G401 (cell line): ENCODE measurements around the gene RGS3. TPM values are rescaled to one million over a fixed set of nuclear protein-coding genes. Genes with fewer than 3 reads are reported as not detected.

Experiments
- DNase-seq: peaks from one replicate; pipeline ENCODE4 v3.0.0-alpha.2; 2015; ENCODE audit warnings: low spot score
- in situ Hi-C: cut with HindIII; loops from 2 replicates; pipeline ENCODE4 v1.10.0; 2016; ENCODE audit warnings: low sequenced_read_pairs, mixed read lengths
- total RNA-seq: library from RNA; depleted of rRNA; stranded (reverse); fragments of >200 nt; shearing (Covaris generic); gene quantifications from 2 replicates; pipeline ENCODE4 v1.2.3, GENCODE V29; 2014

Gene RGS3
- total RNA-seq, 1 experiment from 2014 or later, result 144 TPM

GRCh38 chr9:113600871-113601614 is 137.5 kb downstream of the RGS3 start:
- no peak for DNase-seq
- in situ Hi-C loops, result no loop called here

- no peak for DNase-seq
- in situ Hi-C loops, result no loop called here
Observed at GRCh38 chr9:113601656-113602055, 138.1 kb downstream of the RGS3 start.

- DNase-seq, result peak; percentile 27
- in situ Hi-C loops, result no loop called here
Observed at GRCh38 chr9:113602126-113603047, 138.9 kb downstream of the RGS3 start.

DNA sequence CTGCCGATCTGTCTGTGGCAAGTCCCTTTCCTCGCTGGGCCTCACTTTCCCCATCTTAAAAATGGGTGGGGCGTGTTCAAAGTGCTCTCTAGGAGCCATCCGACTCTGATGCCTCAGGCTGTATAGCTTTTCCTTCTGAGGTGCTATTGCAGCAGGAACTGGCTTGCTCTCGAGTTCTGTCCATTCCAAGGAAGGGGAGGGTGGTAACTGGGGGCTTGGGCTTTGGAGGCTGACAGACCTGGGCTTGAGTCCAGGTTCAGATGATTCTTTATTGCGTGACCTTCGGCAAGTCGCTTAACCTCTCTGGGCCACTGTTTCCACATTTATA is 139.5 kb downstream of the RGS3 start:
- in situ Hi-C loops, result no loop called here
- no peak for DNase-seq

DNA sequence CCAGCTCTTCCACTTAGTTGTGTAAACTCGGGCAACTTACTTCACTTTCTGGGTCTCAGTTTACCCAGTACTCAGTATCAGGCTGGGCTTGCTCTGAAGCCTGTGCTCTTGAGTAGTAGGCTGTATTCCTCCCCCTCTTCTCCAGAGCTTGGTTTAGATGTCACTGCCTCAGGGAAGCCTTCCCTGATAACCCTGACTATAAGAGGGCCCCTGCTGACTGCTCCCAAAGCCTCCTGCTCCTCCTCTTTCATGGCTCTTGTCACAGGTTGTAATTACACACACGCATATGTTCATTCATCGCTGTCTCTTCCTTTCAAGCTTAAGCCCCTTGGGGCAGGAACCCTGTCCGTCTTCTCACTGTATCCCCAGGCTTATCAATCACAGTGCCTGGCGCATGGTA is 140.2 kb downstream of the RGS3 start:
- in situ Hi-C loops, result no loop called here
- DNase-seq, result no peak

GRCh38 chr9:113604393-113604792 is 140.9 kb downstream of the RGS3 start:
- in situ Hi-C loops, result no loop called here
- DNase-seq, result no peak

GRCh38 chr9:113606510-113606909 is 143.0 kb downstream of the RGS3 start:
- no peak for DNase-seq
- in situ Hi-C loops, result no loop called here

DNA sequence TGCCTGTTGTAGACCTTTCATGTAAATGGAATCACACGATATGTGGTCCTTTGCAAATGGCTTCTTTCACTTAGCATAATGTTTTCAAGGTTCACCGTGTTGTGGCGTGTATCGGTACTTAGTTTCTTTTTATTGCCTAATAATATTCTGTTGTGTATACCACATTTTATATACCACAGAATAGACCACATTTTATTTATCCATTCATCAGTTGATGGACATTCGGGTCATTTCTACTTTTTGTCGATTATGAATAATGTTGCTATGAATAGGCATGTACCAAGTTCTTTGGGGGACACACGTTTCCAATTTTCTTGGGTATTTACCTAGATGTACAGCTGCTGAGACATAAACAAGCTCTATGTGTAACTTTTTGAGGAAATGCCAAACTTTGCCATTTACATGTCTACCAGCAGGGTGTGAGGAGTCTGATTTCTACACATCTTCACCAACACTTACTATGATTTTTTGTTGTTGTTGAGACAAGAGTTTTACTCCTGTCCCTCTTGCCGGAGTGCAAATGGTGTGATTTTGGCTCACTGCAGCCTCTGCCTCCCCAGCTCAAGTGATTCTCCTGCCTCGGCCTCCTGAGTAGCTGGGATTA is 144.7 kb downstream of the RGS3 start:
- DNase-seq, result no peak
- in situ Hi-C loops, result no loop called here

DNA sequence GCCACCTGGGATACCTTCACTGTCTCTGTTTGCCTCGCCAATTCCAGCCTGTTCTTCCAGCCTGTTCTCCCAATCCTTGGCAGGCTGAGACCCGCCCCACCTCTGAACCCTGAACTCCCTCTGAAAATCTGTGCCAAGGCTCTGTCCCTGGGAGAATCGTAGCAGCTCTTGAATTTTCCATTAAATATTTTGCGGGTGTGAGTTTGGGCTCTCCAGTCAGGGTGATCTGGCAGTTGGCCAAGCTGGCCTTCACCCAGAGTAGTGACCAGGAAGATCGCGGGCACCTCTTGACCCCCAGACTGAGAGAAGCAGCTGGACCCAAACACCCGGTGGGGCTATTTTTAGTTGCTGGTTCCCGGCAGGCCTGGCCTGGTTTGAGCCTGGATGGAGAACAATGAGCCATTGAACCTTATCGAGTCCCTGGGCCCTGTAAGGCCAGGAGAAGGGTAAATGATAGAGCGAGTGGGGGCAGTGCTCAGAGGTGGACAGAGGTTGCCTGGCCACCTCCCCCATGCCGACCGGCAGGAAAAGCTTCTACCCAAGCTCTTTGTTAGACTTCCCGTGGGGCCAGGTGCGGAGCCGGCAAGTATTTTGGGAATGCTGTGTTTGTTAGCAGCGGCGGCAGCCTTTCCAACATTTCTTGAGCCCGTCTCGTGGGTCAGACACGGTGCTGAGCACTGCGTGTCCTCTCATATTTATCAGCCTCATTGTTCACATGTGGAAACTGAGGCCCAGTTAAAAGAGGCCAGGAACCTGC is 146.2 kb downstream of the RGS3 start:
- DNase-seq, result no peak
- in situ Hi-C loops, result no loop called here

DNA sequence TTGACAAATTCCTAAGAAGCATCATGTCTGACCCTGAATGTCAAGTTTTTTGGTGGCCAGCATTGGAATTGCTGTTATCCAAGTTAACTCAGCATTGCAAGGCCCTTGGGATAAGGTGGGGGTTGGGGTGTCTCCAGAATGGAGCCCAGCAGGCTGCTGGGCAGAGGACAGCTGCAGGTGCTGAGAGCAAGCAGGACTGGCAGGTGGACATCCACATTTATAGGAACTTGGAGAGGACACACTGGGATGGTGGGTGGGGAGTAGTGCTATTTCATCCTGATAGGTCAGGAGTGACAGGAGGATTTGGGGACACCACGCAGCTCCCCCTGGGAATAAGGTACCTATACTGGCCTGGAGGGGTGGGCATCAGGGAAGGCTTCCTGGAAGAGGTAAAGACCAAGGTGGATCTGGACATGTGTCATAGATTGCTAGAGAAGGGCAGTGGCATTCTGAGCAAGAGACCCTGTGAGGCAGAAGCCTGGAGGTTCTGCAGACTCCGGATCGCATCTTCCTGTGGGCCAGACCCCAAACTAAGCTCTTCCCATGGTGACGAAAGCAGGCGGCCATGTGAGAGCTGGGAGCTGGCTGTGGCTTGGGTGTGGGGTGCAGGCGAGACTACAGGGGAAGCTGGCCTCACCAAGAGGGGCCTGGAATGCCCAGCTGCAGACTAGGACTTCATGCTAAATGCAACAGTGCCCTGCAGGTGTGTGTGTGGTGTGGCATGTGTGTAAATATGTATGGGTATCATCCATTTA is 148.1 kb downstream of the RGS3 start:
- DNase-seq, result no peak
- in situ Hi-C loops, result no loop called here

DNA sequence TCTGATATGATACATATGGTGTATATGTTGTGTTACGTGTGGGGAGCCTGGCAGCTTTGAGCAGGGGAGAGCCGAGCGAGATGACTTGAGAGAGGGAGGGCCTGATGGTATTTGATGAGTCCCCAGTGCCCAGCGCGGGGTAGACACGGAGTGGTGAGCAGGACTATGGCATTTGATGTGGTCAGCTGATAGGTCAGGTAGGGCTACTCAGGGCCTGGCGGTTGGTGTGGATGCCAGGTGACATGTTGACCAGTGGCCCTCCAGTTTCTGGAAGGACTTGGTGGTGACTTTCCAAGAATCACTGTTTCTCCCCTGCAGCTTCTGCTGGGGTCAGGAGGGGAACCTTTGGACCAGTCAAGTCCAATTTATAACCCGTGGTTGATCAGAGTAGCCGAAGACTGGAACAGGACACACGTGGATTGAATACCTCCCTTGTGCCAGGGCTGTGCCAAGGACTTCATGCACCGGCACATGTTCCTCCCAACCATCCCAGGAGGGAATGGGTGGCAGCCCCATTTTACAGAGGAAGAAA is 148.8 kb downstream of the RGS3 start:
- in situ Hi-C loops, result no loop called here
- DNase-seq, result no peak

DNA sequence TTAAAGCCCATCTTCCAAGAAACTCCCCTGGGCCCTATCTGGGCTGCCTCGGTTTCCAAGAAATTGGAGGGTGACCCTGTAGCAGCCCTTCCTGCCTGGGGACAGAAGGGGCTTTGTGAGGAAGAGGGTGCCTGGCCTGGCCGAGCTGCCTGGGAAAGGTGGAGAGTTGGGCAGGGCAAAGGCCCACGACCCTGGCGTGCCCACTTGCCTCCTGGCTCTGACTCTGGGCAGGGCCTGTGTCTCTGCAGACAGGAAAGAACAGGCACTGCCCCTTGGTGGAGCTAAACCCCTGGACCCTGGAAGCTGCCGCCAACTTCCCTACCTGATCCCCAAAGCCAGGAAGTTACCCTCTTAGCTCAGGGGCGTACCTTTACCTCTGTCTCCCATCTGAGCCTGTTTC is 149.3 kb downstream of the RGS3 start:
- DNase-seq, result no peak

GRCh38 chr9:113613815-113614413 is 150.4 kb downstream of the RGS3 start:
- in situ Hi-C loops, result no loop called here
- DNase-seq, result no peak

More for the DNA sequence above, 149.3 kb downstream of the RGS3 start:
- in situ Hi-C loops, result no loop called here

GRCh38 chr9:113614843-113615648 is 151.5 kb downstream of the RGS3 start:
- in situ Hi-C loops, result no loop called here
- no peak for DNase-seq

- in situ Hi-C loops, result no loop called here
- DNase-seq, result no peak
Observed at GRCh38 chr9:113616116-113616515, 152.6 kb downstream of the RGS3 start.

DNA sequence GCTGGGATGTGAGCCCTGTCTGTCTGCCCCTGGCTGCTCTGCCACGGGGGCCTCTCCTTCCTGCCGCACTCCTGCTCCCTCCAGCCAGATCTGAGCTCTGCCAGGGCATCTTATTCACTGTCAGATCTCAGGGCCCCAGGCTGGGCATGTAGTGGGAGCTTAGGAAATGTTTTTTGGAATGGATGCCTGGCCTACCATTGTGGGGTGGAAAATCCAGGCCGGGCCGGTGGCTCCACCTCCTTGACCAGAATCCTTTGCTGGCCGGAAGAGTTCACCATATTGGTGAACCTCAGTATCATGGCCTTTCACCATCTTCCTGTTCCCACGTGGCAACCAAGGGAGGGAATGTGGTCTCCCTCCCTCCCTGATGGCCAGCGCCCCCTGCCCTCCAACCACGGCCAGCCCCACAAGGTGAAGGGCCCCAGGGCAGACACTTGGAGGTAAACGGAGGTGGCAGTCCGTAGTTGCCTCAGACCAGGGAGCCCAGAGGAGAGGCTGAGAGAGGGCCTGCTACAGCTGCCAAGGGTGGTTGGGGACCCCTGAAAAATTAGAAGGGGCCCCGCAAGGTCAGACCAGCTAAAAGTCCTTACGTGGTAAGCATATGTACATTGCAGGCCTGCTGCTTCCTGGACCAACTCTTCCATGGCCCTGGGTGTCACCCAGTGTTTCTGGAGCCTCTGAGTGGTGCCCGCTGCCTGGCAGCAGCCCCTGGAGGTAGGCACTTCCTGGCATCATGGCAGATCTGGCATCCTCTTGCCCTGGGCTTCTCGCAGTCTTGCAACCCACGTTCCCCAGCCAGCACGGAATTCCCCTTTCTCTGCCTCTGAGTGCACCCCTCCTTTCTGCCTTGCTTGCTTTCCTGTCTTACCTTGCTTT is 153.3 kb downstream of the RGS3 start:
- in situ Hi-C loops, result no loop called here
- DNase-seq, result no peak

GRCh38 chr9:113617550-113617949 is 154.0 kb downstream of the RGS3 start:
- DNase-seq, result no peak
- in situ Hi-C loops, result no loop called here
